ENCODE results near the gene TRAK1.

TRAK1 gene

GRCh38 chr3:42159147-42159546 lies 68.0 kb downstream of the TRAK1 start:
- no peak for DNase-seq

GRCh38 chr3:42159706-42160472 lies 68.7 kb downstream of the TRAK1 start:
- no peak for DNase-seq

- DNase-seq = no peak
Observed at GRCh38 chr3:42161050-42161935, 70.1 kb downstream of the TRAK1 start.

GRCh38 chr3:42162462-42162861 lies 71.3 kb downstream of the TRAK1 start:
- no peak for DNase-seq

GRCh38 chr3:42163622-42164244 lies 72.6 kb downstream of the TRAK1 start:
- DNase-seq = no peak

- DNase-seq = no peak
Observed at GRCh38 chr3:42164656-42165055, 73.5 kb downstream of the TRAK1 start.

GRCh38 chr3:42165211-42165610 lies 74.1 kb downstream of the TRAK1 start:
- no peak for DNase-seq

GRCh38 chr3:42166214-42166613 lies 75.1 kb downstream of the TRAK1 start:
- DNase-seq = no peak

GRCh38 chr3:42166662-42167300 lies 75.6 kb downstream of the TRAK1 start:
- DNase-seq = no peak

GRCh38 chr3:42169579-42170120 lies 78.5 kb downstream of the TRAK1 start:
- no peak for DNase-seq

- DNase-seq = no peak
Observed at GRCh38 chr3:42172047-42172654, 81.0 kb downstream of the TRAK1 start.

- DNase-seq = no peak
Observed at GRCh38 chr3:42173307-42173706, 82.2 kb downstream of the TRAK1 start.

GRCh38 chr3:42174679-42175385 lies 83.7 kb downstream of the TRAK1 start:
- DNase-seq = no peak

GRCh38 chr3:42175386-42176240 lies 84.5 kb downstream of the TRAK1 start:
- no peak for DNase-seq

GRCh38 chr3:42176242-42177034 lies 85.3 kb downstream of the TRAK1 start:
- DNase-seq = no peak

- no peak for DNase-seq
Observed at GRCh38 chr3:42177068-42177800, 86.1 kb downstream of the TRAK1 start.

- DNase-seq = no peak
Observed at GRCh38 chr3:42177801-42178150, 86.6 kb downstream of the TRAK1 start.

- DNase-seq = no peak
Observed at GRCh38 chr3:42179110-42179725, 88.1 kb downstream of the TRAK1 start.

GRCh38 chr3:42180901-42181300 lies 89.7 kb downstream of the TRAK1 start:
- no peak for DNase-seq
